Measurements from ENCODE around the gene CNPY4.
A peak's percentile ranks its signal among the peaks of the same experiment; 100 is the strongest.

Gene CNPY4

DNA sequence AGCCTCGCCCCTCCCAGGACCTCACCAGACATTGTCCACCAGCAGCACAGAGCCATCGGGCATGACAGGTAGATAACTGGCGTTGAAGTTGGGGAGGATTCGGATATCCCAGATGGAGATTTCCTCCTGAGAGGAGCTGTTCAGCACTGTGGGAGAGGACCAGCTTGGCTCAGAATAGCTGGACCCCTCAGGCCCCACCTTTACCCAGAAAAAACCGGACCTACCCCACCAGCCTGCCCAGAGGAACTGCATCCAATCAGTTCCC is 37.6 kb downstream of the CNPY4 start:
- peak overlapping the region; percentile 69 for H3K4me3 ChIP-seq (ENCODE audit: low read length)
- DNase-seq (ENCODE audit: low read depth): no peak
- TF ChIP-seq, protein P1, sequence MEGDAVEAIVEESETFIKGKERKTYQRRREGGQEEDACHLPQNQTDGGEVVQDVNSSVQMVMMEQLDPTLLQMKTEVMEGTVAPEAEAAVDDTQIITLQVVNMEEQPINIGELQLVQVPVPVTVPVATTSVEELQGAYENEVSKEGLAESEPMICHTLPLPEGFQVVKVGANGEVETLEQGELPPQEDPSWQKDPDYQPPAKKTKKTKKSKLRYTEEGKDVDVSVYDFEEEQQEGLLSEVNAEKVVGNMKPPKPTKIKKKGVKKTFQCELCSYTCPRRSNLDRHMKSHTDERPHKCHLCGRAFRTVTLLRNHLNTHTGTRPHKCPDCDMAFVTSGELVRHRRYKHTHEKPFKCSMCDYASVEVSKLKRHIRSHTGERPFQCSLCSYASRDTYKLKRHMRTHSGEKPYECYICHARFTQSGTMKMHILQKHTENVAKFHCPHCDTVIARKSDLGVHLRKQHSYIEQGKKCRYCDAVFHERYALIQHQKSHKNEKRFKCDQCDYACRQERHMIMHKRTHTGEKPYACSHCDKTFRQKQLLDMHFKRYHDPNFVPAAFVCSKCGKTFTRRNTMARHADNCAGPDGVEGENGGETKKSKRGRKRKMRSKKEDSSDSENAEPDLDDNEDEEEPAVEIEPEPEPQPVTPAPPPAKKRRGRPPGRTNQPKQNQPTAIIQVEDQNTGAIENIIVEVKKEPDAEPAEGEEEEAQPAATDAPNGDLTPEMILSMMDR (conservative IDR thresholded peaks at IDR 0.05; ENCODE audit: low read length): no peak

DNA sequence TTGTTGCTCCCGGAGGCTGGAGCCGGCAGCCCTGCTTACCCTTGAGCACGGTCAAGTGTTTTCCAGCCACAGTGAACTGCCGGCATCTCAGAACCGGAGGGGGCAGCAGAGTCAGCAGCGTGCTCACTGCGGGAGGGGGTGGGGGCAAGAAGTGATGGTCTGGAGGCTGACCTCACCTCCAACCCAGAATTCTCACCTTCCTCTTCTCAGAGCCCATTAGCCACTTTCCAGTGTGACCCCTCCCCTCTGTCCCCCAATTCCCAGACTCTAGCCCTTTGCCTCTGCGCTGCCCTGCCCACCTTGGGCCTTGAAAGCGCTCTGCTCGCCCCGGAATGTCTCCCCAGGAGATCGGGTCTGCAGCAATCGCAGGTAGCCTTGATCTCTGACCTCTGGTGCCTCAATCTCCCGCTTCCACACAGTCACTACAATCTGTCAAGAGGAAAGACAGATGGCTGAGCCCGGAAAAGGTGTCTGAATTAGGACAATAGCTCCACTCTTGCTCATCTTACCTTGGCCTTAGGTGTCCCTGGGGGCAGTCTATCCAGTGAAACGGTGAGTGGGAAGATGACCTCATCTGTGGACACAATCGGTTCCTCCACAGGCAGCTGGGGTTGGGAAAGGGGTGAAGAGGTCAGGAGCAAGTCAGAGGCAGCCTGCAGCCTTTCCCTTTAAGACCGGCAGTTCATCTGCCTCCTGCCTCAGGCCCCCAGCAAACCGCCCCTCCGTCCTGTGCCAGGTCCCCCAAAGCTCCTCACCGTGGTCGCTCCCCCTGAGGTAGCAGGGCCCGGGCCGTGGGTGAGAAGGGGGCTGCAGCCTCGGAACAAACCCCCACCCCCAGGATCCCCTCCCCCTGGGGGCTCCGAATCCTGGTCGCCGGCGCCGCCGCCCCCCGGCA is 38.1 kb downstream of the CNPY4 start:
- TF ChIP-seq, protein P1 (conservative IDR thresholded peaks at IDR 0.05; ENCODE audit: low read length): peak; percentile 24
- peak overlapping the region; percentile 69 for H3K4me3 ChIP-seq (ENCODE audit: low read length)
- peak; percentile 48 for DNase-seq (ENCODE audit: low read depth)

DNA sequence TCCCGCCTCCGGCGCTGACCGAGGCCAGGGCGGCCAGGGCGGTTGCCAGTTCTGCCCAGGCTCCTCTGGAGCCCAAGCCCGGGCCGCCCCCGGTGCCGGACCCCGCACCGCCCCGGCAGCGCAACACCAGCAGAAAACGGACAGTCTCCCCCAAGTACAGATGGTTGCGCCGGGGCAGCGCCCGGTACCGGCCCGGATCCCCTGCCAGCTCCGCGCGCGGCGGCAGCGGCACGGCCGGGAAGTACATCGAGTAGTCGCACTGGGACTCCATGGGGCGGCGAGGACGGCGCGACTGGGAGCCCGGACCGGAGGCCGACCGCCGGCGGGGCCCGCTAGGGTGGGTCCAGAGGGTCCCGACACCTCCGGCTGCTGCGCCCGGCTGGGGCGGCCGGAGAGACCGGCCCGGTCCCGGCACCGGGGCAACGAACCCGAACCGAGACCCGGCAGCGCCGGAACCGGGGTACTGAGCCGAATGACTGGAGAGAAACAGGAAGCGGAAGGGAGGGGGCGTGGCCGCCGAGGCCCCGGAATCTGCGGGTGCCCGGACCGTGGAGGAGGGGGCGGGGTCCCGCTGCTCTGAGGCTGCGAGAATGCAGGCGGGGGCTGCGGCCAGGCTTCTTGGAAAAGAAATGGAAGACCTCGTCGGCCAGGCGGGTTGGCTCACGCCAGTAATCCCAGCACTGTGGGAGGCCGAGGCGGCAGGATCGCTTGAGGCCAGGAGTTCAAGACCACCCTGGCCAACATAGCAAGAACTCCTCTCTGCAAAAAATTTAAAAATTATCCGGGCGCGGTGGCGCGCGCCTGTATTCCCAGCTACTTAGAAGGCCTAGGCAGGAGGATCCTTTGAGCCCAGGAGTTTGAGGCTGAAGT is 39.0 kb downstream of the CNPY4 start, which contains the start of gene TRAPPC14:
Gene TRAPPC14, minus strand, starts transcription at position 495 of the 870 bp plus-strand sequence. Its CDS starts 224 bp downstream, at position 271.
- peak; percentile 73 for DNase-seq (ENCODE audit: low read depth)
- peak within 1 kb of the TSS; percentile 69 for H3K4me3 ChIP-seq (ENCODE audit: low read length)
- TF ChIP-seq, protein P1 (conservative IDR thresholded peaks at IDR 0.05; ENCODE audit: low read length): no peak

DNA sequence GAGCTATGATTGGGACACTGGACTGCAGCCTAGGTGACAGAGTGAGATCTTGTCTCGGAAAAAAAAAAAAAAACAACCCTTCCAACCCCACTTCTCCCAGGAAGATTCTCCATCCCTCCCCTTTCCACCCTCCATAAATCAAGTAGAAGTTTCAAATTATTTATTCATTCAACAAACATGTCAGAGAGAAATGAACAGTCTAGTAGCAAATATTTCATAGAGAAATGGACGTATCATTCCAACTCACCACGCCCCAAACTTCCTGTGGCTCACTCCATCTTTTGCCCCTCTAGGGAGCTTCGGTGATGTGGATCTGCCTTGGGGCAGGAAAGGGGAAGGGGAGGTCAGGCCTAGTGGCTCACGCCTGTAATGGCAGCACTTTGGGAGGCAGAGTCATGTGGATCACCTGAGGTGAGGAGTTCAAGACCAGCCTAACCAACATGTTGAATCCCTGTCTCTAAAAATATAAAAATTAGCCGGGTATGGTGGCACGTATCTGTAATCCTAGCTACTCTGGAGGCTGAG is 39.7 kb downstream of the CNPY4 start:
- TF ChIP-seq, protein P1 (conservative IDR thresholded peaks at IDR 0.05; ENCODE audit: low read length): no peak
- H3K4me3 ChIP-seq (ENCODE audit: low read length): peak overlapping the region; percentile 69
- no peak for DNase-seq (ENCODE audit: low read depth)

DNA sequence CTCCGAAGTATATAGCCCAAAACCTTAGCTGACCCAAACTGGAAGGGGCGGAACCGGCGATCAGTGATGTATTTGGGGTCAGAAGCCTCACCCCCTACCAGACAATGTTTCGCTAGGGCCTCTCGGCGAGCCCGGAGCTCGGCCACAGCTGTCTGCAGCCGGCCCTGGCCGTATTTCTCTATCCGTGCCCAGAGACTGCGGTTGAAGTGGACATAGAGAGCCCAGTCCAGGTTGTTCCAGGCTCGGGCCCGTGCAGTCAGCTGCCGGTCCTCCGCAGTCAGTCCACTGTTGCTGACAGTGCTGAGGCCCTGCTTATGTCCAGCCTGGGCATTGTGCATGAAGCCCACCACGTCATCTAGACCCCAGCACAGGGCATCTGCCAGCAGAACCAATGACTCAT is 40.6 kb downstream of the CNPY4 start:
- TF ChIP-seq, protein P1 (conservative IDR thresholded peaks at IDR 0.05; ENCODE audit: low read length): no peak
- DNase-seq (ENCODE audit: low read depth): no peak
- no peak overlapping the region for H3K4me3 ChIP-seq (ENCODE audit: low read length)

DNA sequence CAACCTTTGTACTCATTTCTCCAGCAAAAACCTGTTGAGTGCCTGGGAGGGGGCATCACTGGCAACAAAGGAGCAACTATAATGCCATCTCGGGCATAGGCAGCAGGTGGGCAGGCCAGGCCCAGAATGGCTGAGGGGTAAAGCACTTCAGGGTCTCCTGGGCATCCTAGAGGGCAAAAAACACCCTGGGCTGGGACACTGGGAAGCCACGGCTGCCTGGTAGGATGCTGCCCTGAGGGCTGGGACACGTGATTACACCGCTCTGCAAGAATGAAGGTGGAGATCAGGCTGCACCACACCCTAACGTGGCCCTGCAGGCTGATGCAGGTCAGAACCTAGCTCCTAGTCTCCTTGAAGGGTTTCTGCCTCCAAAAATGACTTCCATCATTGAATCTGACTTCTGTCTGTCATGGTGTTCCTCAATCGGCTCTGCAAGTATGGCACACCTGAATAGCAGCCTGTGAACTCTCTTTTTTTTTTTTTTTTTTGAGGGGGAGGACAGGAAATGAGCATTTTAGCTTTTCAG is 43.6 kb downstream of the CNPY4 start:
- TF ChIP-seq, protein P1 (conservative IDR thresholded peaks at IDR 0.05; ENCODE audit: low read length): no peak
- no peak overlapping the region for H3K4me3 ChIP-seq (ENCODE audit: low read length)
- DNase-seq (ENCODE audit: low read depth): no peak
